Ramos (cell line): ENCODE measurements around the gene AFAP1.
"Not testable (repeated sequence)": the region's sequence is repeated elsewhere in the genome, so short reads cannot be mapped to it uniquely, and the experiment has no call there.

Source experiments
- in situ Hi-C: fragments of 300-500 bp; cut with MboI; formaldehyde crosslinking; loops from one replicate; pipeline ENCODE4 v1.14.3; 2022; ENCODE audit warnings: low sequenced_read_pairs; ENCODE audit not compliant: unreplicated experiment

AFAP1 gene

DNA sequence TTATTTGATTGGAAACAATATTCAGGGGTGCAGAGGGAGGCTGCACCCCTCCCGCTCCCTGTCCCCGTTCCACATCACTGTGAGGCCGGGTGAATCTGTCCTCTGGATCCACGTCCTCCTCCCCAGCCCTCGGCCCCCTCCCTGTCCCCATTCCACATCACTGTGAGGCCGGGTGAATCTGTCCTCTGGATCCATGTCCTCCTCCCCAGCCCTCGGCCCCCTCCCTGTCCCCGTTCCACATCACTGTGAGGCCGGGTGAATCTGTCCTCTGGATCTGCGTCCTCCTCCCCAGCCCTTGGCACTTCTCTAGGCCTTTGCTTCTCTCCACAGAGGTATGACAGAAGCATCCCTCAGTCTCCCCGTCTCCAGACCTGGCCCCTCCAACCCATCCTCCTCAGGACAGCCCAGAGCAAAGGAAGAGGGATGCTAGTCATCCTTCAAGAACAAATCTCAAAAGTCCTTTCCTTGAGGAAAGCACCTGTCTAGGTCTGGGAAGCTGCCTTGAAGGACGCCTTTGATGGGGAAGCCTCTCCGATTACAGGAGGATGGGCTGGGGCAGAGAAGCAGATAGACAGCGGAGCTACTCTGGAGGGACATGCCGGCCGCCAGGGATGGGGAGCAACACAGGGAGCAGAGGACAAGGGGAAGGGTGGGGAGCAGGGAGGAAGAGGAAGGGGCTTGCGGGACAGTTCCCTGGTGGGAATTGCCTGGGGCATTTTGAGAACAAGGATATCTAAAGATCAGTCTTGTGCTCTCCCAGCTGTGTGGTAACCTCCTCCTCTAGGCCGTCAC, 10.8 kb upstream of the AFAP1 start:
- in situ Hi-C loops = no loop called here

DNA sequence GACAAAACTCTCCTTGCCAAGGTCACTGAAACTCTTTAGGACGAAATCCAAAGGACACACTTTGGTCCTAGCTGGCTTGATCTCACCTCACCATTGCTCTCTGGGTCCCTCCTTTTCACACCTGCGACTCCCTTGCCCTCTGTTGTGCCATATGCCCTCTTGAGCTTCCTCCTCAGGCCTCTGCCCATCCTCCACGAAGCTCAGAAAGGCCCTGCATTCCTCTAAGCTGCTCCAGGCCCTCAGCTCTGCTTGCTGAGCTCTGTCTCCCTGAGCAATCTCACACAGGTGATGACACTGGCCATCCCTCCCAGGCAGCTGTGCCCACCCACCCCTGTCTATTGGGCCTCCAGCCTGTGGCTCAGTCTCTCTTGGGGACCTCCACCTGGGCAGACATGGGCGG, 10.1 kb upstream of the AFAP1 start:
- in situ Hi-C loops = no loop called here

DNA sequence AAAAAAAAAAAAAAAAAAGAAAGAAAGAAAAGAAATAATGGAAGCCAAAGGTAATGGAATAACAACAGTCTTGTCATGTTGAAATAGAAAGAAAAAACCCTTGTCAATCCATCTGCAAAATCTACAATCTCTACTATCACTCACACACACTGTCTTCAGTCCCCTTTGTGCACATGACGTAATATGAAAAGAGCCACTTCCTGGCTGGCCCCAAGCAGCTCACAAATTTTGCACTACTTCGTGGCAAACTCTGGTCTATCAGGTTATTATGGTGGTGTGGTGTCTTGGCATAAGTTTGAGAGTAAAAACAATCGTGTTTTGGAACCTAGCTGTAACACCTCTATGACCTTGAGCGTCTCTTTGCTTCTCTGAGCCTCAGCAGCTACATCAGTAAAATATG, 8.3 kb upstream of the AFAP1 start:
- in situ Hi-C loops = no loop called here

DNA sequence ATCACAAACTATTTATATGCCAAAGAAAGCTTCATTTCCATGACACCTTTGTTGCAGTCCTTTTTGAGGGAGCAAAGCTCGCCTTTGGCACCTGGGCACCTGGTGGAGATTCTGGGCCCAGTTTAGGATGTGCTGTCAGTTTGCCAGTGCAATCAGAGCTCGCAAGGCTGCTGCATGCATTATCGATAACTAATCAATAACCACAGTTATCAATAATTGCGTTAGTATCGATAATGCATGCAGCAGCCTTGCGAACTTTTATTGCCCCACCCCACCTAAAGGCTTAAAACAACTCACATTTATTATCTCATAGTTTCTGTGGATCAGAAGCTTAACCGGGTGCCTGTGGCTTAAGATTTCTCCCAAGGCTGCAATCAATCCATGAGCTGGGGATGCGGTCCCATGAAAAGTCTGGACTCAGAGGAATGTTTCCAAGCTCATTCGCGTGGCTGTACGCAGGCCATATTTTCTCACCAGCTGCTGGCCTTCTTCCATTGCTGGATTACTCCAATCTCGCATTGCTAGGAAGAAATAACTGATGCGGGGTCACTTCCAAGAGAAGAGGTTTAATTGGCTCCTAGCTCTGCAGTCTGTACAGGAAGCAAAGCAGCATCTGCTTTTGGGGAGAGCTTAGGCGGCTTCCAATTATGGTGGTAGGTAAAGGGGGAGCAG, 6.2 kb upstream of the AFAP1 start:
- in situ Hi-C loops = no loop called here

DNA sequence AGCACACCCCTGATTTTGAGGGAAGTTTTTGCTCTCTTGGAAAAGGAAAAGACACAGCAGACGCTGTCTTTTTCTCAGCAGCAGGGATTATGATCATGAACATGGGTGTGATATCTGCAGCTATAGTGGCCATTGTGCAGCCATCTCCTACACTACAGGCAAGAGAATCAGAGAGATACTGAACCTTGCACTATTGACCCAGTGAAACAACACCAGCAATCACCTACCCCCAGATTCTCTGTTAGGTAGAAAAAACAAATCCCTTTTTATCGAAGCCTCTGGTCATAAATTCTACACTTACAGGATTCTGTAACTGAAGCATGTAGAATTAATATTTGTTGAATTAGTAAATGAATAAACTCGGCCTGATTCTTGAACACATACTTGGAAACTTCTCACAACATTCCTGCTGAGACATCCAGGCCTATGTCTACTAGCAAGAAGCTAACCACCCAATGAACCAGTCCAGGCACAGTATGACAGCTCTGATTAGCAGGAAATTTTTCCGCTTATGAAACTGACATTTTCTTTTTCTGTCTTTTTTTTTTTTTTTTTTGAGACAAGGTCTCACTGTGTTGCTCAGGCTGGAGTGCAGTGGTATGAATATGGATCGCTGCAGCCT, 5.0 kb upstream of the AFAP1 start:
- in situ Hi-C loops = no loop called here

DNA sequence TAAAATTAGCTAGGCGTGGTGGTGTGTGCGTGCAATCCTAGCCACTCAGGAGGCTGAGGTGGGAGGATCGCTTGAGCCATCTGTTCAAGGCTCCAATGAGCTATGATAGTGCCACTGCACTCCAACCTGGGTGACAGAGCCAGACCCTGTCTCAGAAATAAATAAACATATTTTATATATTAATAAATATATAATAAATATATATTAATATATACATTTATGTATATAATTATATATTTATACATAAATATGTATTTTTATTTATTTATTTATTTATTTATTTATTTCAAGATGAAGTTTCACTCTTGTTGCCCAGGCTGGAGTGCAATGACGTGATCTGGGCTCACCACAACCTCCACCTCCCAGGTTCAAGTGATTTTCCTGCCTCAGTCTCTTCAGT, 4.0 kb upstream of the AFAP1 start:
- in situ Hi-C loops = not testable (repeated sequence)

DNA sequence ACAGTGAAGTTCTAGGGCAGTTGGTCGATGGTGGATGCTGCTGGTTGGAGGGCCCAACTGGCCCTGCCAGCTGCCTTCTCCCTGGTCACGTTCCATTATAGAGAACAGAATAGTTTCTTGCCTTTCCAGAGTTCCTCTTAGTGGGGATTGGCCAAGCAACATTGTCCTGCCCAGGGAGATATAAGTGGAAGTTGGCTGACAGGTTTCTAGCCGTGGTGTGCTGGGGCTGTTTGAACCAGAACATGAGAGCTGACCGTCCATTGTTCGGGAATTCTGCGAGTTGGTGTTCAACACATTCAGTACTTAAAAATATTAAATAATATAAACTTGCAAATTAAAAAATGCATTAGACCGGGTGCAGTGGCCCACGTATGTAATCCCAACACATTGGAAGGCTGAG, 3.5 kb upstream of the AFAP1 start:
- in situ Hi-C loops = no loop called here

DNA sequence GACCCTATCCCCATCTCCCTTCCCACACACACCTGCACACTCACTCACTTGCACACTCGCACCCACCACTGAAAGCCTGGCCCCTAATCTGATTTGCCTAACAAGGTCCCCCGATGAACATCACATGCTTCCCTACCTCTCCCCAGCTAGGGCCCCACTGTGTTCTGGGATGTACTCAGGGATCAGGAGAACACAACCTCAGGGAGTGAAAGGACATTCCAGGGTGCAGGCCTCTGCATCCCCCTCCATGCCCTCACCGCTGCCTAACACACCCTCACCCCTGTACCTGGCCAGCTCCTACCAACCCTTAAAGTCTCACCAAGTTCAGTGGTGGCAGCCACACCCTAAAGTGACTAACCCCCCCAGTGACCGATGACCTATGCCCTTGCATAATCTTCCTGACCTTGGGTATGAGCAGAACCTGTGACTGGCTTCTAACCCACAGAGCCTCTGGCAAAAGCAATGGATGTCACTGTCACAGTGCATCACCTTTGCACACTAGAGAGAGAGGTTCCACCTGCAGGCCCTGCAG, 2.4 kb upstream of the AFAP1 start:
- in situ Hi-C loops = no loop called here

DNA sequence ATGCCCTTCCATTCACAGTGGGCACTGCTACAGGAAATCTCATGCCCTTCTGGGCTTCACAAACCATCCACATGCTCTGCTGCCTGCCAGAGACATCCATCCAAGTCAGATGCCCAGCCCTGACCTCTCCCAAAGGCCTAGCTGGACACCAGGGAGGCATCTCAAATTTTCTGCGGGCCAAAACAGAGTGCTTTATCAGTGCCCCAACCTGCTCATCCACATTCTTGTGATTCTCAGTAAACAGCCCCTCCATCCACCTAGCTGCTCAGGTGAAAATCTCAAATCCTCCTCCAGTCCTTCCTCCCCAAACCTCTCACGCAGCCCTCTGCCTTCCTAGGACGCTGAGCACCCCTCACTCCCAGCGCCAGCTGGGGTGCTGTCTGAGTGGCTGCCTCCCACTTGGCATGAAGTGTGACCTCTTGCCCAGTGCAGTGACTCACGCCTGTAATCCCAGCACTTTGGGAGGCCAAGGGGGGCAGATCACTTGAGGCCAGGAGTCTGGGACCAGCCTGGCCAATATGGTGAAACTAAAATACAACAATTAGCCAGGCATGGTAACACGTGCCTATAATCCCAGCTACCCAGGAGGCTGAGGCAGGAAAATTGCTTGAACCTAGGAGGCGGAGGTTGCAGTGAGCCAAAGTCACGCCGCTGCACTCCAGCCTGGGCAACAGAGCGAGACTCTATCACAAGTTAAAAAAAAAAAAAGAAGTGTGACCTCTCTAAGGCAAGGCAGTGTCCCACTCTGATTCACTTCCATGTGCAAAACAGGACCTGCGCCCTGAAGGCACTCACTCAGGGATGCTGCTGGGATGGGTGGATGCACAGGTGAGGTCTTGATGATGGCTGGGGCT, 1.7 kb upstream of the AFAP1 start:
- in situ Hi-C loops = no loop called here

DNA sequence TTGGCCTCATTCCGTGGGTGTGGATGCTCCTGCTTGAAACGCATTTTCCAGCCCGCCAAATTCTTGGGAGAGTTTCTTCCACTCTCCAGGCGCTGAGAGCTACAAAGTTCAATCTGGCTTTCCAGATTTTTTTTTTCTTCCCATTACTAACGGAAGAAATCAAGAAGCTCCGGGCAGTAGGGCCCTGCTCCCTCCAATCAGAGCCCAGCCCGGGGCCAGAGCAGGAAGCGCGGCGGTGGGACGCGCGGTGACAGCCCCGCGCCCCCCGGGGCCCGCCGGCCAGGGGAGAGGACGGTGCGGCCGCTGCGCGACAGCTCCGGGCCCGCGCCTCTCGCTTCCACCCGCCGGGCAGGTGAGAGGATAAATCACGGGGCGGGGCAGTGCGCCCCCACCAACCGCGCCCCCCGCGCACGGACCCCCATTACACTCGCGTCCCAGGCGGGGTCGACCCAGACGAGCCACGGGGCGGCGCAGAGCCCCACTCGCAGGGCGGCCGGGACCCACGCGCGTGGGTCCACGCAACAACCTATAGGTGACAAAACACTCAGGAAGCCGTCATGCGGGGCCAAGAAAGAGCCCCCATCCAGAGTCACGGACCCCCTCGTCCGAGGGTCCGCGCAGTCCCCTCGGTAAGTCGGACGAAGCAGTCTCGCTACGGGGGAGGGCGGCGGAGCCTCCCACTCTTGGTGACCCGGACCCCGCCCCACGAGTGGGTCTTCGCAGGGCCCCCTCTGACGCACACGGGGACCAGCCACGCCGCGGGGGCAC, 868 bp downstream of the AFAP1 start:
- in situ Hi-C loops = no loop called here

DNA sequence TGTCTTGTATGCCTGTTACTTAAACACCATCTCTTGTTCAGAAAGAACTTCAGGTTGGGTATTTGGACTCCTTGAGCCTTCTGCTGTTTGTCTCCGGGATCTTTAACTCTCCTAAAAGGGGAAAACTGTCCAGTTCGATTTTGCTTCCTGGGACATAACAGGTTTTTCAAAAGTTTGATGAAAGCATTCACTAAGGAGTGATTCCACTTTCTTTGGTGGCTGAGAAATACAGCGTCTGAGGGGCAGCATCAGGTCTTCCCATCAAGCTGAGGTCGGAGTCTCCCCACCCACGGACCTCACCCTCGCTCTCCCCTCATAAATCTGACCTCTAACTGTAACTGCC, 1.4 kb downstream of the AFAP1 start:
- in situ Hi-C loops = no loop called here

DNA sequence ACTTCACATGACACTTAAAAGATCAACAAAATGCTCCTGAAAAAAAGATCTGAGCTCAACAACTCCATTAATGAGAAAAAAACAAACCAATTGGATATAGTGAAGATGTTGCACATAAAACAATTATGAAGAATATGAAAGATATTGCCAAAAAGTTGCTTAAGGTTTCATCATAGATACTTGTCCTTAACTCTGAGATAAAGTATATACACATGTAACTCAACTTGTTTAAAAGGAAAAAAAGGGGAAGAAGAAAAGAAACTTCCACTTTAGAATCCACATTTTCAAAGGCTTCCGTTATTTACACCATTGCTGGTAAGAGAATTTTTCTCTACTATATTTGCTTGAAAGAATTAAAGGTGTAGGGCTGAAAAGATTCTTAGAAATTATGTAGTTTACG, 2.7 kb downstream of the AFAP1 start:
- in situ Hi-C loops = no loop called here

DNA sequence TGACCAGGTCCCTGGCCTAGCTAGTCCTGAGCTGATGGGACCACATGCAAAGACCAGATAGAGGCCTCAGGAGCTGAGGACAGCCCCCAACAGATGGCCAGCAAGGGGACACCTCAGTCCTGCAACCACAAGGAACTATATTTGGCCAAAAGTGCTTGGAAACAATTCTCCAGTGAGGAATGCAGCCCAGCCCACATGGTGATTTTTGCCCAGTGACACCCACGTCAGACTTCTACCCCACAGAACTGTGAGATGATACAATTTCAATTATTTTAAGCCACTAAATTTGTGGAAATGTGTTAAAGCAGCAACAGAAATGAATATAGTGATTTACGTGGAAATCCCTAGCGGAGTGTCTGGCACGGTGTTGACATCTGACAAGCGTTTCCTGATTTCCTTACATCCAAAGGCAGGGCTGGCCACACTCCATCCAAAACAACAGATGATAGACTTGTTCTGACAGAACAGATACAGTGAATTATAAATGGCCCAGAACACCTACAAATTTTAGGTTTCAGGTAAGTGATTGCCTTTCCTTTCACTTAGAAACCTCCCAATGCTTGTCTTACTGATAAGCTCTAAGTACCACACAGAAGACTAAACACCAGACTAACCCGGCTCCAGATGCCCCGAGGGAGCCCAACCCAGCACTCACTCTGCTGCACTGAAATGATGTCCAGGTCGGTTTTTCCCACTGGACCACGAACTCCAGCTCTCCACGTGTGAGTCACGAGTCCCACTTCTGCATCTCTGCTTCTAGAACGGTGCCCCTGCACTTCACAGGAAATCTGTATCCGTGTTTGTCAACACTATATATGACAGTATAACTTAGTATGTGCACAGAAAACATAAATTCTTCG, 5.8 kb downstream of the AFAP1 start:
- in situ Hi-C loops = no loop called here

DNA sequence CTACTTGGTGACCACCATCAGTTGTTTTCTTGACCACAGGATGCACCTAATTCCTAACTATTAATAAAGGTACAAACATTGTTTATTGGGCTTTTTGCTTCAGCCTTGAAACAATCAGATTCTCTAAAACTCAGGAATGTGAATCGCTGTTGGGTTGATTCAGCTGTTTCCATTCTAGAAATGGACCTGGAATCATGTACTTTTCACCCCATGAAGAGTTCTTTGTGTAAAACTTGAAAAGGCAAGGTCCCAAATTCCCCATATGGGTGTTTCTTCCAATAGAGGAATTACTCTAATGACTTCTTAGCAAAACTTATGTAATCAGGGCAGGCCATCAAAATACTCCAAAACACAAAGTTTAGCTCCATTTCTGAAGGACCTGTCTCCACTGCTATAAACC, 7.4 kb downstream of the AFAP1 start:
- in situ Hi-C loops = no loop called here

DNA sequence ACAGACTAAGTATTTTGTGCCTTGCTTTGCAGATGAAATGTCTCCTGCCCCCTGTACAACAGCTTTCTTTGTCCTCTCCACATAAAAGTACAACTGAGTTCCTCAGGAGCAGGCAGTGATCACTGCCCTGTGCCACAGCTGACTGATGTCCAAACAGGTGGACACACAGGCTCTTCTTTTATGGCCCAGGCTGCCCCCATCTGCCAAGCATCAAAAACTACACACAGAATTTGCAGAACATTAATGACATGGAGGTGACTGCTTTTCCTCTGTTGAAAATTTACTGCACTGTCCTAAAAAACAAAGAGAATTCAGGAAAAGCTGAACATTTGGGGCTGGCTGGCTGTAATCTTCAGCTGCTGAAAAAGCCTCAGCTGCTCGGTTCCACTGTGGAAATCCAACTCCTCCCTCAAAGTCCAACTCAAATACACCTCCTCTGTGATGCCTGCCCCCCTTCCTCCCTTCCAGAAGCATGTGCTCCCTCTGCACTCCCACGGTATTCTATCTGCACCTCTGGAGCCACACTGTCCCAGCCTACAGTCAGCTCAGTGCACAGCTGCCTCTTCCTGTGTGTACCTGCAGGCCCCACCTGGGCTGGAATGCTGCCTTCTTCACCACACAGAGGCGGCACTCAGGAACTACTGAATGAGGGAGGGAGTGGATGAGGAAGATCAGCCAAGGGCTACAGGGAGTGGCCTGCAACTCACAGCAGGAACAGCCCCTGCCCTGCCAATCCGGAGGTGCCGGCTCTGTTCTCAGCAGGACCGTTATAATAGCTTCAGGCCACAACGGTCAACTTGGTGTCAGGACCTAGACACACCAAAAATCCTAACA, 10.3 kb downstream of the AFAP1 start:
- in situ Hi-C loops = no loop called here

DNA sequence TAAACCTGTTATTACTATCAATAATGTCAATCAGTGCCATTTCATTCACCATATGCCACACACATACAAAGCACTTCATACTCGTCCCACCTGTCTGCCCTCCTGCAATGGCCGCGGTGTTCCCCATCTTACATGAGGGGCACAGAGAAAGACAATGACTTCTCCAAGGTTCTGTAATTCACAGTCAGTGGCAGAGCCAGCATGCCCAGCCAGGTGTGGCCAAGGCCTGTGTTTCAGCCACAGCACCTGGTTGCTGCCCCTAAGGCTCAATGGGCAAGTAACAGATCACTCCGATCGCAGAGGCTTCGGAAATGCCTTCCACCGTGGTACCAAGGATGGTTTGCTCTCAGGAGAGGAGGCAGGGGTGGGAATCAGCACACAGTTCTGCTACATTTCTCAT, 10.9 kb downstream of the AFAP1 start:
- in situ Hi-C loops = no loop called here

DNA sequence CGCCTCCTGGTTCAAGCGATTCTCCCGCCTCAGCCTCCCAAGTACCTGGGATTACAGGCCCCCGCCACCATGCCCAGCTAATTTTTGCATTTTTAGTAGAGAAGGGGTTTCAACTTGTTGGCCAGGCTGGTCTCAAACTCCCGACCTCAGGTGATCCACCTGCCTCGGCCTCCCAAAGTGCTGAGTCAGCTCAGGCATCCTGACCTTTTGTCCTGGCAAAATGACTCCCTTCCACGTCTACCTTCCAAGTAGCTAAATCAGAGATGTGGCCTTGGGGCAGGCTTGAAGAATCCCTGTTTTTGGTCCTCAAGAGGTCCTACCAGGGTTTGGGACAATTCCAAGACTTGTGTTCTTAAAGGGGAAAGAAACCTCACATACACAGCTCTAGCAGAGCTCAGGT, 12.8 kb downstream of the AFAP1 start:
- in situ Hi-C loops = no loop called here

DNA sequence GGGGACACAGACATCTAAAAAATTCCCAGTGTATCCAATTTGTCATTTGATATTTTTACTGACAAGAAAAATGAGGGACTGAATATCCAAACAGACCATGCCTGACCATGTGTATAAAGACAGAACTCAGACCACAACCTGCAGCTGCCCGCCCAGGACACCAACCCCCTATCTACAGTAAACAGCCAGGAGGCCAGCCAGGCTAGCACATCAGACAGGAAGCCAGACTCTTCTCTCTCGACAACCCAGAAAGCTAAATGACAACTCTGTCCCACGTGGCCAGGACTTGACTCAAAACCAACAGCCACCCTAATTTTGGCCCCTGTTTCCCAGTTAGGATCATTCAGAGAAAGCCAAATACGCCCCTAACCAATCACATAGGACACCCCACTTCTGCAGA, 15.1 kb downstream of the AFAP1 start:
- in situ Hi-C loops = no loop called here
